Lower leg skin (tissue), 3 donors: ENCODE results near the gene CD180.

Source experiments
- POLR2A ChIP-seq, 2 donors: fragments of 450-650 bp; IDR thresholded peaks; one replicate each; pipeline ENCODE4 v1.6.1; 2016 to 2017; ENCODE audit warnings: antibody characterized with exemption in 2 of 2, mild to moderate bottlenecking in 1 of 2, moderate library complexity in 1 of 2
- TF ChIP-seq, protein P1 (sequence below), 3 donors: fragments of 450-650 bp; IDR thresholded peaks; one replicate each; pipeline ENCODE4 v1.5.1; 2016; ENCODE audit warnings: antibody characterized with exemption in 3 of 3, mild to moderate bottlenecking in 3 of 3, moderate library complexity in 2 of 3

DNA sequence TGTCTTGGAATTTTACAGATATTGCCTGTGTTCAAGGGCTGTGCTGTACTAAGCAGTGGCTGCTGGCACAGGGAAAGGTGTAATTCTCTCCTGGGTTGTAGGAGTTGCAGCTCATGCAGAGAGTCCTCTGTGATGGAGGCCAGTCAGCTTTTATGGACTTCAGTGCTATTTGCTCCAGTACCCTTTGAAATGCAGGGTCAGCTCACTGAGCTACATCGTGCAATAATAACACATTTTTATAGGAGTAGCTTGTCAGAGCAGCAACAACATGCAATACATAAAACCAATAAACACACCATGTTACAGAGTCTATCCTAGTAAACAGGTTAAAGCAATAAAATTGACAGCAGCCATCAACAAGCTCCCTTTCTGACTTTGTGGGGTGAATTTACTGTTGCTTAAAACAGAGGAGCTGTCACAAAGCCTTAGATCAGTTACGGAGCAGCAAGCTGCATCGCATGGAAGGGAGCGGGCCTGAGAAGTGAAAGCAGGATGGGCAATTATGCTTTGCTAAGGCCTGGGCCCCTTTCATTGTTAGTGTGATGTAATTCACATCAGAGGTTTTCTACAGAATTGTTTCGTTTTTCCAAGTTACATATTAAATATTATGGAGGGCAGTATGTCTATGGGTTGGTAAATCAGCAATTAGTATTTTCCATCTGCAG lies 16.8 kb downstream of the CD180 start:
- TF ChIP-seq, protein P1, sequence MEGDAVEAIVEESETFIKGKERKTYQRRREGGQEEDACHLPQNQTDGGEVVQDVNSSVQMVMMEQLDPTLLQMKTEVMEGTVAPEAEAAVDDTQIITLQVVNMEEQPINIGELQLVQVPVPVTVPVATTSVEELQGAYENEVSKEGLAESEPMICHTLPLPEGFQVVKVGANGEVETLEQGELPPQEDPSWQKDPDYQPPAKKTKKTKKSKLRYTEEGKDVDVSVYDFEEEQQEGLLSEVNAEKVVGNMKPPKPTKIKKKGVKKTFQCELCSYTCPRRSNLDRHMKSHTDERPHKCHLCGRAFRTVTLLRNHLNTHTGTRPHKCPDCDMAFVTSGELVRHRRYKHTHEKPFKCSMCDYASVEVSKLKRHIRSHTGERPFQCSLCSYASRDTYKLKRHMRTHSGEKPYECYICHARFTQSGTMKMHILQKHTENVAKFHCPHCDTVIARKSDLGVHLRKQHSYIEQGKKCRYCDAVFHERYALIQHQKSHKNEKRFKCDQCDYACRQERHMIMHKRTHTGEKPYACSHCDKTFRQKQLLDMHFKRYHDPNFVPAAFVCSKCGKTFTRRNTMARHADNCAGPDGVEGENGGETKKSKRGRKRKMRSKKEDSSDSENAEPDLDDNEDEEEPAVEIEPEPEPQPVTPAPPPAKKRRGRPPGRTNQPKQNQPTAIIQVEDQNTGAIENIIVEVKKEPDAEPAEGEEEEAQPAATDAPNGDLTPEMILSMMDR (IDR thresholded peaks at IDR 0.05) = no peak
- TF ChIP-seq POLR2A (IDR thresholded peaks at IDR 0.05) = no peak
